PC-3 (cell line): ENCODE data around the gene SPIRE2. TPM values are rescaled to one million over a fixed set of nuclear protein-coding genes. Genes with fewer than 3 reads are reported as not detected.

Experiments used
- ATAC-seq: fragments of 200-7000 bp; cut with Tn5 transposase; 2 replicates; pipeline ENCODE4 v1.9.1; 2020; ENCODE audit warnings: mild to moderate bottlenecking, moderate library complexity
- BruUV-seq: library from RNA; stranded (reverse); fragments of 400-500 nt; replicated peaks from 2 replicates; lab custom pipeline; 2021; lab: Mats Ljungman, UMichigan
- CTCF ChIA-PET: fragments of 300-600 bp; sonication (Branson Sonifier 250); formaldehyde crosslinking; loops from one replicate; lab custom pipeline; 2022; ENCODE audit warnings: antibody characterized with exemption; lab: Charles Lee
- POLR2A ChIA-PET: fragments of 300-600 bp; sonication (Branson Sonifier 250); formaldehyde crosslinking; loops from one replicate; lab custom pipeline; 2022; ENCODE audit warnings: antibody characterized with exemption; ENCODE audit not compliant: unreplicated experiment; lab: Charles Lee
- DNase-seq: peaks from one replicate; pipeline ENCODE4 v3.0.0-alpha.2; 2015
- H2AFZ ChIP-seq: fragments of 300-600 bp; sonication (generic); 2 replicates; pipeline ENCODE4 v1.6.0; 2016; ENCODE audit warnings: antibody characterized with exemption, low read length
- H3F3A ChIP-seq: fragments of 300-600 bp; sonication (generic); one replicate; pipeline ENCODE4 v1.6.0; 2017; ENCODE audit warnings: antibody characterized with exemption, low read length, control low read depth, mild to moderate bottlenecking; ENCODE audit not compliant: unreplicated experiment
- H3K27ac ChIP-seq: fragments of 300-600 bp; sonication (generic); 2 replicates; pipeline ENCODE4 v1.5.1; 2016; ENCODE audit warnings: mild to moderate bottlenecking, low read length
- H3K27me3 ChIP-seq: fragments of 300-600 bp; sonication (generic); 2 replicates; pipeline ENCODE4 v1.6.1; 2016; ENCODE audit warnings: low read length, mixed read lengths
- H3K36me3 ChIP-seq: fragments of 300-600 bp; sonication (generic); 2 replicates; pipeline ENCODE4 v1.6.1; 2016; ENCODE audit warnings: low read depth, mixed run types, low read length, mixed read lengths
- H3K4me1 ChIP-seq: fragments of 300-600 bp; sonication (generic); 2 replicates; pipeline ENCODE4 v1.5.1; 2016; ENCODE audit warnings: low read length; ENCODE audit not compliant: insufficient read depth
- H3K4me2 ChIP-seq: fragments of 300-600 bp; sonication (generic); 2 replicates; pipeline ENCODE4 v1.6.0; 2016; ENCODE audit warnings: low read length
- H3K4me3 ChIP-seq: fragments of 300-600 bp; sonication (generic); 2 replicates; pipeline ENCODE4 v1.5.1; 2016; ENCODE audit warnings: mild to moderate bottlenecking, low read length, mixed read lengths
- H3K79me2 ChIP-seq: fragments of 300-600 bp; sonication (generic); 2 replicates; pipeline ENCODE4 v1.6.1; 2017; ENCODE audit warnings: low read length, mixed read lengths
- H3K9ac ChIP-seq: fragments of 300-600 bp; sonication (generic); 2 replicates; pipeline ENCODE4 v1.6.0; 2016; ENCODE audit warnings: mild to moderate bottlenecking, low read length
- H3K9me2 ChIP-seq: fragments of 300-600 bp; sonication (generic); replicated peaks from 2 replicates; pipeline ENCODE4 v1.6.1; 2016; ENCODE audit warnings: mixed run types, low read length, mixed read lengths
- H3K9me3 ChIP-seq: fragments of 300-600 bp; sonication (generic); 2 replicates; pipeline ENCODE4 v1.6.1; 2016; ENCODE audit warnings: low read length, mixed read lengths
- H4K20me1 ChIP-seq: fragments of 300-600 bp; sonication (generic); 2 replicates; pipeline ENCODE4 v1.6.1; 2016; ENCODE audit warnings: low read length, mixed read lengths
- CTCF ChIP-seq: fragments of 300-600 bp; sonication (generic); conservative IDR thresholded peaks from 2 replicates; pipeline ENCODE4 v1.5.1; 2017; ENCODE audit warnings: antibody characterized with exemption, low read depth, mild to moderate bottlenecking, low read length
- EZH2 ChIP-seq: fragments of 300-600 bp; sonication (generic); IDR thresholded peaks from one replicate; pipeline ENCODE4 v1.6.1; 2017; ENCODE audit warnings: antibody characterized with exemption, mild to moderate bottlenecking, low read length; ENCODE audit not compliant: unreplicated experiment
- EZH2phosphoT487 ChIP-seq: fragments of 300-600 bp; sonication (generic); IDR thresholded peaks from 2 replicates; pipeline ENCODE4 v1.6.1; 2018; ENCODE audit warnings: mild to moderate bottlenecking, antibody characterized with exemption, low read length, borderline replicate concordance
- intact Hi-C: fragments of 100-400 bp; cut with micrococcal nuclease; formaldehyde crosslinking; loops from 2 replicates; pipeline ENCODE4 v1.9.0; 2023
- total RNA-seq: library from RNA; depleted of rRNA; stranded (reverse); fragments of >200 nt; gene quantifications from 2 replicates; pipeline ENCODE4 v1.2.3, GENCODE V29; 2014

Gene SPIRE2
- total RNA-seq, 1 experiment from 2014 or later, result 13.2 TPM

GRCh38 chr16:89887243-89887642, 59.0 kb downstream of the SPIRE2 start:
- peaks cover 20% of the 10 kb centered on the region; the same call in 1 of the 2 replicates for H3K36me3 ChIP-seq
- H3K27me3 ChIP-seq, result no peaks in the 10 kb centered on the region
- H3F3A ChIP-seq, result no peaks in the 10 kb centered on the region
- H4K20me1 ChIP-seq, result no peaks in the 10 kb centered on the region
- H3K9me3 ChIP-seq, result no peaks in the 10 kb centered on the region
- no TSS peak for BruUV-seq
- no peak overlapping the region for H3K4me2 ChIP-seq
- DNase-seq (no peak), ATAC-seq (no peak)
- no peak overlapping the region for H3K27ac ChIP-seq
- no peaks in the 10 kb centered on the region for H3K4me1 ChIP-seq
- CTCF ChIA-PET, result no interaction called here
- TF ChIP-seq EZH2 (no peak), CTCF (no peak), EZH2phosphoT487 (no peak)
- H3K9ac ChIP-seq, result no peak overlapping the region
- POLR2A ChIA-PET, result no interaction called here
- 0 out of 2 replicates have a peak, but pooled peaks cover under 1% of the 10 kb centered on the region for H3K79me2 ChIP-seq
- H3K4me3 ChIP-seq, result no peak overlapping the region
- intact Hi-C loops, result no loop called here
- H3K9me2 ChIP-seq, result no peaks in the 10 kb centered on the region
- H2AFZ ChIP-seq, result no peak overlapping the region

GRCh38 chr16:89890200-89890599, 61.9 kb downstream of the SPIRE2 start:
- Histone ChIP-seq H3K9me3 (no peaks in the 10 kb centered on the region), H3F3A (no peaks in the 10 kb centered on the region), H3K27me3 (no peaks in the 10 kb centered on the region), H2AFZ (no peak overlapping the region), H3K4me1 (no peaks in the 10 kb centered on the region), H3K9ac (no peak overlapping the region), H3K36me3 (peaks cover 11% of the 10 kb centered on the region; the same call in 1 of the 2 replicates), H3K27ac (no peak overlapping the region), H3K79me2 (no peaks in the 10 kb centered on the region), H3K4me2 (no peak overlapping the region), H4K20me1 (no peaks in the 10 kb centered on the region), H3K9me2 (no peaks in the 10 kb centered on the region), H3K4me3 (no peak overlapping the region)
- ATAC-seq (no peak), DNase-seq (no peak)
- TF ChIP-seq EZH2, result no peak
- no peak for TF ChIP-seq CTCF
- no peak for TF ChIP-seq EZH2phosphoT487
- CTCF ChIA-PET, result no interaction called here
- intact Hi-C loops, result no loop called here
- POLR2A ChIA-PET, result no interaction called here
- BruUV-seq, result no TSS peak

- no peaks in the 10 kb centered on the region for H3K4me1 ChIP-seq
- intact Hi-C loops, result no loop called here
- ChIA-PET CTCF (no interaction called here), POLR2A (no interaction called here)
- no peak overlapping the region for H2AFZ ChIP-seq
- TF ChIP-seq CTCF (no peak), EZH2phosphoT487 (no peak), EZH2 (no peak)
- H3K9me3 ChIP-seq, result no peaks in the 10 kb centered on the region
- H3K4me3 ChIP-seq, result no peak overlapping the region
- H3F3A ChIP-seq, result no peaks in the 10 kb centered on the region
- BruUV-seq, result no TSS peak
- H4K20me1 ChIP-seq, result no peaks in the 10 kb centered on the region
- H3K27ac ChIP-seq, result no peak overlapping the region
- no peaks in the 10 kb centered on the region for H3K9me2 ChIP-seq
- no peaks in the 10 kb centered on the region for H3K27me3 ChIP-seq
- H3K4me2 ChIP-seq, result no peak overlapping the region
- DNase-seq (no peak), ATAC-seq (no peak)
- H3K9ac ChIP-seq, result no peak overlapping the region
- peaks cover 9% of the 10 kb centered on the region; the same call in 1 of the 2 replicates for H3K36me3 ChIP-seq
- H3K79me2 ChIP-seq, result no peaks in the 10 kb centered on the region
Observed at GRCh38 chr16:89890886-89891657, 62.8 kb downstream of the SPIRE2 start.
